NCI-H187 treated with DMSO at 0.1 percent for 48 hours (cell line): ENCODE results near the gene SGMS2.

Experiments used
- DNase-seq: peaks from one replicate; lab custom pipeline; 2025; lab: John Stamatoyannopoulos, UW

Gene SGMS2

GRCh38 chr4:107824350-107825071 lies at the start of gene SGMS2:
Gene SGMS2, plus strand, starts transcription at chr4:107824932. Its CDS starts 70,622 bp downstream, at chr4:107895554.
- no peak for DNase-seq

GRCh38 chr4:107777890-107778289 lies 46.8 kb upstream of the SGMS2 start:
- no peak for DNase-seq

GRCh38 chr4:107778784-107779530 lies 45.8 kb upstream of the SGMS2 start:
- no peak for DNase-seq

GRCh38 chr4:107780665-107781064 lies 44.1 kb upstream of the SGMS2 start:
- DNase-seq: no peak

GRCh38 chr4:107791902-107792301 lies 32.8 kb upstream of the SGMS2 start:
- DNase-seq: no peak

- DNase-seq: no peak
Measured at GRCh38 chr4:107792711-107793110, 32.0 kb upstream of the SGMS2 start.

GRCh38 chr4:107793996-107794395 lies 30.7 kb upstream of the SGMS2 start:
- no peak for DNase-seq

GRCh38 chr4:107799669-107800450 lies 24.9 kb upstream of the SGMS2 start:
- DNase-seq: no peak

GRCh38 chr4:107800706-107801105 lies 24.0 kb upstream of the SGMS2 start:
- no peak for DNase-seq

- no peak for DNase-seq
Measured at GRCh38 chr4:107801766-107802211, 22.9 kb upstream of the SGMS2 start.

GRCh38 chr4:107804956-107805355 lies 19.8 kb upstream of the SGMS2 start:
- DNase-seq: no peak

GRCh38 chr4:107806196-107806595 lies 18.5 kb upstream of the SGMS2 start:
- DNase-seq: no peak

- no peak for DNase-seq
Measured at GRCh38 chr4:107808572-107808971, 16.2 kb upstream of the SGMS2 start.

GRCh38 chr4:107809210-107809609 lies 15.5 kb upstream of the SGMS2 start:
- no peak for DNase-seq

- no peak for DNase-seq
Measured at GRCh38 chr4:107814758-107815157, 10.0 kb upstream of the SGMS2 start.

GRCh38 chr4:107815158-107815557 lies 9.6 kb upstream of the SGMS2 start:
- no peak for DNase-seq

- no peak for DNase-seq
Measured at GRCh38 chr4:107818301-107818910, 6.3 kb upstream of the SGMS2 start.

- DNase-seq: no peak
Measured at GRCh38 chr4:107823870-107824349, 822 bp upstream of the SGMS2 start.

- DNase-seq: no peak
Measured at GRCh38 chr4:107825072-107825824, 516 bp downstream of the SGMS2 start.

- no peak for DNase-seq
Measured at GRCh38 chr4:107826421-107826980, 1.8 kb downstream of the SGMS2 start.
